GM20431 (cell line): ENCODE data around the gene CLEC18B.
"Not testable (repeated sequence)": the region's sequence is repeated elsewhere in the genome, so short reads cannot be mapped to it uniquely, and the experiment has no call there.

ENCODE experiments used
- in situ Hi-C: fragments of 300-500 bp; cut with MseI, MboI; formaldehyde crosslinking; loops from one replicate; pipeline ENCODE4 v1.15.0; 2020; ENCODE audit warnings: low sequenced_read_pairs; ENCODE audit not compliant: unreplicated experiment

The CLEC18B gene

DNA sequence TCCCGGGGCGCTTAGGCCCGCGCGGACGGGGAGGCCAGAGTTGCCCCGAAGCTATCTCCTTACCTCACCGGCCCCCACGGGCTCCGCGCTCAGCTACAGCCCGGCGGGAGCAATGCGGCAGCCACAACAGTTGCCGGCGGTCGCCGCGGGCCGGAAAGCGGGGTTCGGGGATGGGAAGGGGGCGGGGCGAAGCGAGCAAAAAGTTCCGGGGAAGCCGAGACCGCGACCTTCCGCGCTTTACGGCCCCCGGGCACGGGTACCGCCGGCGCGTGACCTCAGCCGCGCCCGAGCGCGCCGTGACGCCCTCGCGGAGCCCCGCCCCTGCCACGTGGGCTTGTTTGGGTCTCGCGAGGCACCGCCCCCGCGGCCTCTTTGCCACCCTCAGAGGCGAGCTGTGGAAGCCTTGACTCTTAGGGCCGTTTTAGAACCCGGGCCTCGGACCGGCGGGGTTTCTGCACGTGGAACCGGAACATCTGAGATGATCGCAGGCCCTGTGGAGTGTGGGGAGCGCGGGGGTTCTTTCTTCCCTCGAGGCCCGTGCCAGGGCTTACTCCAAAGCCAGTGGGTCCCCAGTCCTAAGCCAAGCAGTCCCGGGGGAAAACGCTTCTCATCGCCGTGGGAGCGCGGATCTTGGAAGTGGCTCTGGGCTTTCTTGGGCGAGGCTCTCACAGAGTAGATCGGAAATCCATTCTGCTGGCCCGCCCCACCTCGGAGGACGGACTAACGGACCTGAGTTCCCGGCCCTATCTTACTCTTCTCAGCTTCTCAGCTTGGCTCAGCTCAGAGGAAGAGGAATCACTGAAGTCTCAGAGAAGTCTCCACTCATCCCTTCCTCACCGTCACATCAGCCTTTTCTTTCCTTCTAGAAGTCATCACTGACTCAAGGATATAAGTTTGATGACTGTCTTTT is 53.0 kb downstream of the CLEC18B start:
- in situ Hi-C loops = not testable (repeated sequence)

DNA sequence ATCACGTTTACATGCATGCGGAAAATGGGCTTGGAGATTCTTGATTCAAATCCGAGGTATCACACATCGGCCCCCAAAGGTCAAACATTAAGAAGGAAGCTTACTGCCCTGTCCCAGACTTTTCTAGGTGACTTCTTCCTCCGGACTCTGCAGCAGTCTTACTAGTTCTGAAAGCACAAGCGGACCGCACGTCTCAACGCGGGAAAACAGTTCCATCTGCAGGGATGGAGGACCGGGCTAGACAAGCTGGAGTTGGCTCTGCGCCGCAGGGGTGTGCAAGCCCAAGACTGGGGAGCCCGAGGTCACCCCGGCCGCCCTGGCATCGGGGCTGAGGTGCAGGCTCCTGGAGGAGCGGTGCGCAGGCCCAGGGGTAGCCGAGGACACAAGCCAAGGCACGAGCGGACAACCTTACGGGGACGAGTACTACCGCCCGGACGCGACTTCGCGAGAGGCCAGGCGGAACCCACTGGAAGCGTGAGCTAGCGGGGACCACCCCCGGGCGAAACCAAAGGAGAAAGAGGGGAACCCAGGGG is 53.7 kb downstream of the CLEC18B start:
- in situ Hi-C loops = not testable (repeated sequence)

DNA sequence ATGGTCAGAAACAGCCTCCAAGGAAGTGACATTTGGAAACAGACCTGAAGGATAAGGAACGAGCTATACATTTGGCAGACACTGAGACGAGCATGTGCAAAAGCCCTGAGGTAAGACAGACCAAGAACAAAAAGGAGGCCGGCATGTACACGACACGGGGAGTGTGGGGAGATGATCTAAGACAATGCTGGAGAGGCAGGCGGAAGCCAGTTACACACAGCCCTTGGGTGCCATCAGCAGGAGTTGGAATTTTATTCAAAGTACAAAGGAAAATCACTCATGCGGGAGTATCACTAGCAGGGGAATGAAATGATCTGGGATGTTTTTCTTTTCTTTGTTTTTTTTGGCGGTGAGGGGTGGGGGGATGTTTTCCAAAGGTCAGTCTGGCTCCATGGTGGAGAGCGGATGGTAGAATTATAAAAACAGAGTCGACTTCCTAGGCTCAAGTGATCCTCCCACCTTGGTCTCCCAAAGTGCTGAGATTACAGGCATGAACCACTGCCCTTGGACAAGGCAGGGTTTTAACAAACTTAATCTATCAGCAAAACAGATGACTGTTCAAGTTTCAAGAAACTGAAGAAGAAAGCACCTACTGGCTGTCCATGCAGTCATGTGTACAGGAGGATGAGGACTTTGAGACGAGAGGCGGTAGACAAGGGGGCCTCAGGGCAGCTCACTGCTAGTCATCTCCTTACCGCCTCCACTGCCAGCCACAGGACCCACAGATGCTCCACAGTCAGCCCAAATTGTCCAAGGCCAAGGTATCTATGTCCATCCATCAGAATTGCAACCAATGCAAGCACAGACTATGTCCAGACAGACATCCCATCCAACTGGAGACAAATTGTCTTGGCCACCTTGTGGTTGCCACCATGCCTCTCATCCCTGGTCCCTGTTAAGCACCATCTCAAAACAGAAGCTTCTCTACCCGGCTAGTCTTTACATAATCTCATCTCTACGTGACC is 59.4 kb downstream of the CLEC18B start:
- in situ Hi-C loops = not testable (repeated sequence)
